Aorta (tissue), 5 donors: Measurements from ENCODE around the gene TREM2. TPM values are rescaled to one million over a fixed set of nuclear protein-coding genes. Genes with fewer than 3 reads are reported as not detected.
"Not testable (repeated sequence)": the region's sequence is repeated elsewhere in the genome, so short reads cannot be mapped to it uniquely, and the experiment has no call there.

Source experiments
- ATAC-seq: fragments of 200-7000 bp; cut with Tn5 transposase; one replicate; pipeline ENCODE4 v1.9.1; 2022; ENCODE audit warnings: moderate library complexity; ENCODE audit not compliant: low FRiP score
- DNase-seq, 2 donors: peaks; one replicate each; pipeline ENCODE4 v3.0.0-alpha.2; 2020
- H3K27ac ChIP-seq, 2 donors: one replicate each; pipeline ENCODE4 v1.5.1; 2013; ENCODE audit warnings: low read length in 2 of 2, mild to moderate bottlenecking in 2 of 2, moderate library complexity in 2 of 2, control low read depth in 1 of 2, inconsistent platforms in 1 of 2, low read depth in 1 of 2
- H3K27me3 ChIP-seq, 2 donors: one replicate each; pipeline ENCODE4 v1.6.1; 2013; ENCODE audit warnings: control low read depth in 1 of 2, low read length in 1 of 2, mild to moderate bottlenecking in 1 of 2, moderate library complexity in 1 of 2; ENCODE audit not compliant: insufficient read depth in 2 of 2, control insufficient read depth in 1 of 2
- H3K36me3 ChIP-seq, 2 donors: one replicate each; pipeline ENCODE4 v1.6.1; 2013; ENCODE audit warnings: control low read depth in 1 of 2, low read length in 1 of 2, mild to moderate bottlenecking in 1 of 2; ENCODE audit not compliant: insufficient read depth in 2 of 2, control insufficient read depth in 1 of 2
- H3K4me1 ChIP-seq, 2 donors: one replicate each; pipeline ENCODE4 v1.6.1; 2013; ENCODE audit warnings: low read length in 2 of 2, control low read depth in 1 of 2, mild to moderate bottlenecking in 1 of 2, moderate library complexity in 1 of 2; ENCODE audit not compliant: insufficient read depth in 2 of 2, control insufficient read depth in 1 of 2
- H3K4me3 ChIP-seq, 2 donors: one replicate each; pipeline ENCODE4 v1.5.1; 2013; ENCODE audit warnings: low read length in 2 of 2, control low read depth in 1 of 2, mild to moderate bottlenecking in 1 of 2
- H3K9me3 ChIP-seq: one replicate; pipeline ENCODE4 v1.6.1; 2013; ENCODE audit warnings: mild to moderate bottlenecking, low read length; ENCODE audit not compliant: control insufficient read depth
- WGBS, 2 donors: extraction: QIAGEN DNeasy Blood & Tissue Kit; methylation state at CpG; one replicate each; pipeline ENCODE4 v1.1.7; 2013; 5-methylcytosine and 5-hydroxymethylcytosine counted together
- intact Hi-C, 2 donors: fragments of 100-400 bp; cut with DNase I; formaldehyde crosslinking; loops; one replicate each; pipeline versions ENCODE4 v1.14.2 to v1.15.0; 2022
- polyA plus RNA-seq, 2 donors: library from polyadenylated mRNA; stranded (reverse); fragments of 200-250 nt; gene quantifications; one replicate each; pipeline ENCODE4 v1.2.3, GENCODE V29; 2013
- total RNA-seq, 2 donors: library from RNA; stranded (reverse); fragmentation: NEBNext Ultra II Directional; extraction: Animal tissue kit (Norgen Biotek cat#: 25700); gene quantifications; one replicate each; pipeline ENCODE4 v1.2.1, GENCODE V29; 2021
- donor health status: healthy with polysubstance abuse.
- donor health status: Bipolar disorder and iron deficiency.
- donor health status: DM: no; HTN: no; CAD: no.
- donor health status: DM: no; HTN: no; CAD: no.
- donor health status: DM: yes; HTN: yes; CAD: no.

The TREM2 gene
- total and polyA plus RNA-seq, 4 donors = 4.7 to 11.3 (median 7.3) TPM

GRCh38 chr6:41122373-41122772 is 40.5 kb downstream of the TREM2 start:
- intact Hi-C loops = no loop called here
- Histone ChIP-seq H3K27me3 (no peaks in the 10 kb centered on the region), H3K9me3 (no peaks in the 10 kb centered on the region), H3K4me1 (no peaks in the 10 kb centered on the region), H3K4me3 (no peak overlapping the region), H3K36me3 (peaks cover 3 to 5% of the 10 kb centered on the region in 2 donors), H3K27ac (no peak overlapping the region)
- DNase-seq (no peak), ATAC-seq (no peak)
- WGBS, 2 donors = 93 to 96% methylated on average over 1 of the region's 1 CpG

- Histone ChIP-seq H3K27me3 (no peaks in the 10 kb centered on the region), H3K9me3 (no peaks in the 10 kb centered on the region), H3K27ac (no peak overlapping the region), H3K4me1 (no peaks in the 10 kb centered on the region), H3K36me3 (peaks cover 3 to 5% of the 10 kb centered on the region in 2 donors), H3K4me3 (no peak overlapping the region)
- 94 to 100% methylated on average over 1 of the region's 1 CpG for WGBS, 2 donors
- ATAC-seq (no peak), DNase-seq (no peak)
- intact Hi-C loops = no loop called here
Observed at GRCh38 chr6:41120058-41120457, 42.9 kb downstream of the TREM2 start.

GRCh38 chr6:41119508-41119907 is 43.4 kb downstream of the TREM2 start:
- no peaks in the 10 kb centered on the region for H3K9me3 ChIP-seq
- 55 to 62% methylated on average over 1 of the region's 1 CpG for WGBS, 2 donors
- peaks cover 3 to 5% of the 10 kb centered on the region in 2 donors for H3K36me3 ChIP-seq
- H3K4me3 ChIP-seq = no peak overlapping the region
- H3K27ac ChIP-seq = no peak overlapping the region
- ATAC-seq (no peak), DNase-seq (no peak)
- no peaks in the 10 kb centered on the region for H3K27me3 ChIP-seq
- intact Hi-C loops = no loop called here
- no peaks in the 10 kb centered on the region for H3K4me1 ChIP-seq

- H3K9me3 ChIP-seq, H3K4me1 ChIP-seq, ATAC-seq, H3K4me3 ChIP-seq, intact Hi-C loops, H3K27ac ChIP-seq, DNase-seq, H3K27me3 ChIP-seq, H3K36me3 ChIP-seq: not testable (repeated sequence)
- WGBS, 2 donors = 91% methylated on average over 2 of the region's 2 CpGs
Observed at GRCh38 chr6:41115027-41115426, 47.9 kb downstream of the TREM2 start.

- ATAC-seq (no peak), DNase-seq (no peak)
- Histone ChIP-seq H3K27ac (no peak overlapping the region), H3K36me3 (peaks cover 0 to 3% of the 10 kb centered on the region in 2 donors), H3K4me3 (no peak overlapping the region), H3K4me1 (no peaks in the 10 kb centered on the region), H3K27me3 (no peaks in the 10 kb centered on the region), H3K9me3 (no peaks in the 10 kb centered on the region)
- 87 to 91% methylated on average over 3 of the region's 3 CpGs for WGBS, 2 donors
- intact Hi-C loops = no loop called here
Observed at GRCh38 chr6:41111017-41111416, 51.9 kb downstream of the TREM2 start.

Other genes with a start within 250 kb of the TREM2 start
- gene UNC5CL, start 123.9 kb downstream of the TREM2 start, total RNA-seq = 1 to 10 TPM in 1 of 2 donors, under 1 TPM in 1; 0.75 to 1.4 TPM
- 1 to 10 TPM in 1 of 2 donors, under 1 TPM in 1; 0.72 to 1.3 TPM for gene UNC5CL, start 123.9 kb downstream of the TREM2 start, polyA plus RNA-seq
- not detected for gene TSPO2, start 120.6 kb downstream of the TREM2 start, total RNA-seq
- not detected for gene TSPO2, start 120.6 kb downstream of the TREM2 start, polyA plus RNA-seq
- gene APOBEC2, start 109.9 kb downstream of the TREM2 start, total RNA-seq = not detected
- not detected for gene APOBEC2, start 109.9 kb downstream of the TREM2 start, polyA plus RNA-seq
- gene OARD1, start 90.8 kb downstream of the TREM2 start, total RNA-seq = 10 to 100 TPM; 11.3 to 15.0 TPM
- gene OARD1, start 90.8 kb downstream of the TREM2 start, polyA plus RNA-seq = 10 to 100 TPM; 21.7 to 38.1 TPM
- gene NFYA, start 90.1 kb downstream of the TREM2 start, total RNA-seq = 10 to 100 TPM; 13.3 to 18.6 TPM
- 1 to 10 TPM; 5.6 to 6.7 TPM for gene NFYA, start 90.1 kb downstream of the TREM2 start, polyA plus RNA-seq
- 1 to 10 TPM; 1.2 to 1.7 TPM for gene TREML1, start 8.8 kb downstream of the TREM2 start, total RNA-seq
- gene TREML1, start 8.8 kb downstream of the TREM2 start, polyA plus RNA-seq = not detected
- gene TREML2, start 38.0 kb upstream of the TREM2 start, total RNA-seq = under 1 TPM; 0.30 to 0.62 TPM
- under 1 TPM in 1 of 2 donors, not detected in 1; 0.38 TPM for gene TREML2, start 38.0 kb upstream of the TREM2 start, polyA plus RNA-seq
- gene TREML4, start 65.2 kb upstream of the TREM2 start, total RNA-seq = under 1 TPM in 1 of 2 donors, not detected in 1; 0.49 TPM
- gene TREML4, start 65.2 kb upstream of the TREM2 start, polyA plus RNA-seq = not detected
- 10 to 100 TPM in 1 of 2 donors, 1 to 10 TPM in 1; 6.2 to 18.4 TPM for gene TREM1, start 123.6 kb upstream of the TREM2 start, total RNA-seq
- gene TREM1, start 123.6 kb upstream of the TREM2 start, polyA plus RNA-seq = 1 to 10 TPM in 1 of 2 donors, not detected in 1; 6.5 TPM
- gene NCR2, start 172.5 kb upstream of the TREM2 start, total RNA-seq = not detected
- not detected for gene NCR2, start 172.5 kb upstream of the TREM2 start, polyA plus RNA-seq